Measurements from ENCODE around the gene LGALS3.

The LGALS3 gene

DNA sequence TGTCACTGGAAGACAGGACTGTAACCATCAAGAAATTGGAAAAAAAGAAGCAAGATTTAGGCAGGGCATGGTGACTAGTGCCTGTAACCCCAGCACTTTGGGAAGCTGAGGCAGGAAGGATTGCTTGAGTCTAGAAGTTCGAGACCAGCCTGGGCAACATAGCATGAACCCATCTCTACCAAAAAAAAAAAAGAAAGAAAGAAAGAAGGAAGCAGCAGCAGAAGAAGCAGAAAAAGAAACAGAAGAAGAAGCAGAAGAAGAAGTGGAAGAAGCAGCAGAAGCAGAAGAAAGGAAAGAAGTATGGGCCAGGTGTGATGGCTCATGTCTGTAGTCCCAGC lies 30.5 kb upstream of the LGALS3 start:
- TF ChIP-seq FOXP2 (optimal IDR thresholded peaks at IDR 0.05; ENCODE audit: borderline replicate concordance, extremely low read depth, extremely low read length, insufficient read depth) (no peak), POLR2AphosphoS5 (IDR thresholded peaks at IDR 0.05; ENCODE audit: low read depth, low read length) (no peak), SIN3A (IDR thresholded peaks at IDR 0.05; ENCODE audit: borderline replicate concordance, insufficient read depth, low read length) (no peak), REST (IDR thresholded peaks at IDR 0.05; ENCODE audit: insufficient read depth in 1 of 2, low read depth in 2 of 2, low read length in 2 of 2) (no peak), TAF1 (IDR thresholded peaks at IDR 0.05; ENCODE audit: borderline replicate concordance, insufficient read depth, low read length) (no peak)

DNA sequence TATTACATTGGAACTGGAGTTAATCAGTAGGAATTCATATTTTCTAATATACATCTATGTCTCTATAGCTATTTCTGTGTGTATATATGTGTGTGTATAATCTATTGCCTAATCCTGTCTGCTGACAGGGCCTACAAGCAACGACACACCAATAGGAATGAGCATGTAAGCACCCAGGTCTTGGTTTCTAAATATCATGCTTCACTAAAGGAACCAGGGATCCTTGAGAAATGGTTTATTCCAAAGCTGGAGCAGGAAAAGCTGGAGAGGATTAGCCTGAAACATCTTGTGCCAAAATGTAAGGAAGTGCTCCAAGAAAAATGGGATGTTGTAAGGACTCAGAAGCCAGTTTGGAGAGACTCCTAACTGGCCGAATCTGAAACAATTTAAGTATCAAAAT lies 29.3 kb upstream of the LGALS3 start:
- TF ChIP-seq REST (IDR thresholded peaks at IDR 0.05; ENCODE audit: insufficient read depth in 1 of 2, low read depth in 2 of 2, low read length in 2 of 2) = no peak
- TF ChIP-seq FOXP2 (optimal IDR thresholded peaks at IDR 0.05; ENCODE audit: borderline replicate concordance, extremely low read depth, extremely low read length, insufficient read depth) = no peak

GRCh38 chr14:55101698-55102097 lies 27.4 kb upstream of the LGALS3 start:
- TF ChIP-seq TAF1 (IDR thresholded peaks at IDR 0.05; ENCODE audit: borderline replicate concordance, insufficient read depth, low read length) (no peak), REST (IDR thresholded peaks at IDR 0.05; ENCODE audit: insufficient read depth in 1 of 2, low read depth in 2 of 2, low read length in 2 of 2) (no peak), POLR2AphosphoS5 (IDR thresholded peaks at IDR 0.05; ENCODE audit: low read depth, low read length) (no peak), FOXP2 (optimal IDR thresholded peaks at IDR 0.05; ENCODE audit: borderline replicate concordance, extremely low read depth, extremely low read length, insufficient read depth) (no peak)

GRCh38 chr14:55102141-55102621 lies 26.9 kb upstream of the LGALS3 start:
- TF ChIP-seq POLR2AphosphoS5 (IDR thresholded peaks at IDR 0.05; ENCODE audit: low read depth, low read length) = 0 out of 2 replicates have a peak, but pooled peaks have one; percentile 40
- peak in 1 of 2 experiments; percentile 46; a peak in 1 of 4 replicates for TF ChIP-seq REST (IDR thresholded peaks at IDR 0.05; ENCODE audit: insufficient read depth in 1 of 2, low read depth in 2 of 2, low read length in 2 of 2)
- TF ChIP-seq SIN3A (IDR thresholded peaks at IDR 0.05; ENCODE audit: borderline replicate concordance, insufficient read depth, low read length) = peak; percentile 74; the same call in 1 of the 2 replicates
- peak; percentile 96 for TF ChIP-seq FOXP2 (optimal IDR thresholded peaks at IDR 0.05; ENCODE audit: borderline replicate concordance, extremely low read depth, extremely low read length, insufficient read depth)
- no peak for TF ChIP-seq TAF1 (IDR thresholded peaks at IDR 0.05; ENCODE audit: borderline replicate concordance, insufficient read depth, low read length)

DNA sequence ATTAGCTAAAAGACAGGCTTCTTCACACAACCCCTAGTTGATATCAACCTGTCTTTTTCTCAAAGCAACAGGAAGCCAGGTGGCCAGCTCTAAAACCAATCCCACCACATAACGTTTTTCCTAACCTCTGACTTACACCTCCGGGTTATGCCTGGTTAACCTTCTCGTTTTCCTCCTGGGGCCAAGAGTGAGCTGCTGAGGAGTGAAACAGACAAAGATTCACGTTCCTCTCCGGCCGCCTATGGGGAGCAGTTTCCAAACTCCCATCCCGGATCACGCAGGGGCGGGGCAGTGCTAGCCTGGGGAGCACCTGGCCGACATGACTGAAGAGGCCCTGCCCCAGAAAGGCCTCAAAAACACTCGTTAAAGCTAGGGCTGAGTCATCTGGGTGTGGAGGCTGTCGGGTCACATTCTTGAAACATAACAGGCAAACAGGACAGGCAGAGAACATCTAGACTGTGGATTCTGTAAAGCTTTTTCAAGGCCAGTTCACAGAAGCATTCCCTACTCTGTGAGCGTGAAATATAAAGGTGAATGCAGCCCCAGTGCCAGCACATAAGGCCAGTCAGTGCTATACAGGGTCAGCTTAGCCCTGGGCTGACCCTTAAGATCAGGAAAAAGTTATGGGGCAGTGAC lies 25.9 kb upstream of the LGALS3 start:
- TF ChIP-seq FOXP2 (optimal IDR thresholded peaks at IDR 0.05; ENCODE audit: borderline replicate concordance, extremely low read depth, extremely low read length, insufficient read depth) (peak; percentile 20), REST (IDR thresholded peaks at IDR 0.05; ENCODE audit: insufficient read depth in 1 of 2, low read depth in 2 of 2, low read length in 2 of 2) (no peak)
